H1 (cell line): ENCODE data around the gene LMX1A. TPM values are rescaled to one million over a fixed set of nuclear protein-coding genes. Genes with fewer than 3 reads are reported as not detected.

Source experiments
- TAF7 ChIP-seq: optimal IDR thresholded peaks from 2 replicates; pipeline ENCODE3; 2011; ENCODE audit warnings: low read depth, mild to moderate bottlenecking, inconsistent platforms, low read length, moderate library complexity, borderline replicate concordance
- polyA plus RNA-seq, 7 experiments: library from polyadenylated mRNA; depleted of rRNA in 3 of 7; stranded (reverse) in 5 of 7; unstranded in 2 of 7; fragments of >200 nt in 5 of 7; fragments of 200-250 nt in 2 of 7; gene quantifications; 1 replicate in 5 of 7; 2 replicates in 1 of 7; 4 replicates in 1 of 7; pipeline versions ENCODE4 v1.2.1 to v1.2.3, GENCODE V29; 2011 to 2013; ENCODE audit warnings: missing spikeins in 2 of 7, mixed read lengths in 2 of 7
- total RNA-seq: library from RNA; stranded (reverse); fragmentation: NEBNext Ultra II Directional; extraction: Animal tissue kit (Norgen Biotek cat#: 25700); gene quantifications from 2 replicates; pipeline ENCODE4 v1.2.1, GENCODE V29; 2021

LMX1A gene
- total and polyA plus RNA-seq, 2 of the 8 experiments (the other 6 are each of a cell fraction or from before 2014, with no cell fraction given): not detected

DNA sequence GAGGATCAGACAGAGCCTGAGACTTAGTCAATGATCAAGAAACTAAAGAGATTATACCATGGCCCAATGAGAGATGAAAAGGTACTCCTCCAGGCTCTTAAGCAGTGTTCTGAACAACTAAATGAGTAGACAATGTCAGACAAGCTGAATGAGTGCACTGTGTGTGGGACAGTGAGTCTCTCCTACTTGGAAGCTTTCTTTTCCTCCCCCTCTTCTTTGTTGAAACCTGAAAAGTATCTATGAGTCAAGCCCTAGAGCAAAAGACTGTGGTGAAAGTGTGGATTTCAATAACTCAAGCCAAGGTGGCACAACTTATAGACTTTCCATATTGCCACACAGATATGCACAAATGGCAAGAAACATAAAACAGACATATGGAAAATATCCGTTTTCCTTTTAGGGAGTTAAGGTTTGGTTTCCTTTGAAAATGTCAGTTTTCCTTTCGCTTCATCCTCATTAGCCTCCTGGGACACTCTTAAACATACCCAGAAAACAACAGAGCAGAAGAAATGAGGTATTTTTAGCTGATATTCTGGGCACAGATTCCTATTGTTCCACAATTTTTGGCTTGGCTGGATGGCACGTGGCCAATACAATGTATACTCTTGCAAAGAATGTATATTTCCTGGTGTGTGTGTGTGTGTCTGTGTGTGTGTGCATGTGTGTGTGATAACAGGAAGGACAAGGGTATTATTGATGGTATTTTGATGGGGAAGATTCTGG lies 96.6 kb downstream of the LMX1A start (continued):
- no peak for TF ChIP-seq TAF7
